GM21515 (cell line): ENCODE measurements around the gene SHISA6.

ENCODE experiments used
- ATAC-seq: cut with Tn5 transposase; IDR thresholded peaks from one replicate; pipeline ENCODE4 v1.9.1; 2021; ENCODE audit not compliant: unreplicated experiment

Gene SHISA6

DNA sequence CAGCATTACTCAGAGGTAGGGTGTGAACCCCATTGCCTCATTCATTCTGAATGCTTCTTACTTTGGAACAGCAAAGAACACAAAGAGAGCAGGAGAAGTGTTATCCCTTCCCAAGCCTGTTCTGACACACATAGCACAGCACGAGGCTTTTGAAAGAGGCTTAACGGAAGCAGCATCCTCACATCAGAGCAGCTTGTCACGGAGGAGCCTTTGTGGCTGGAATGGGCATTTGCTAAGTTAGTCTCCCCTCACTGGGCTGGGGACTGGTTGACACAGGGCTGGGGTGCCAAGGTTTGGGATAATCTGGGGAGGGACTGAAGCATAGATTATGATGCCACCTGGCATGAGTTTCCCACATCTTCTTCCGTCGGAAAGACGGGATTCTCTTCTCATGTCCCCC lies 189.7 kb downstream of the SHISA6 start:
- ATAC-seq: no peak

DNA sequence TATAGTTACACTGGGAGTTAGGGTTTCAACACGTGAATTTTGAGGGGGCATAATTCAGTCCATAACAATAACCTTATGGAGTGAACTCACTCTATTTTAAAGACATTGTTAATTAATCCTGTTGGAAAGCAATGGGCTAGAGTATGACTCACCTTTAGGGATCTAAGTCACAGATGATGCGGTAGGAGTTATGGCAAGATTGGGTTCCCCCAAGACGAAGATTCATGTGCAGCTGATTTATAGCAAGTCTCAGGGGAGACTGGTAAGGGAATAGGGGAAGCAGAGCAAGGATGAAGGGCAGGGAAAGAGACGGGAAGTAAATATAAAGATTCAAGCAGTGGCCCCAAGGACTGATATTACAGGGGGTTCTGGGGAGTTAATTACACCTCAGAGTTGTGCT lies 197.7 kb downstream of the SHISA6 start:
- no peak for ATAC-seq

DNA sequence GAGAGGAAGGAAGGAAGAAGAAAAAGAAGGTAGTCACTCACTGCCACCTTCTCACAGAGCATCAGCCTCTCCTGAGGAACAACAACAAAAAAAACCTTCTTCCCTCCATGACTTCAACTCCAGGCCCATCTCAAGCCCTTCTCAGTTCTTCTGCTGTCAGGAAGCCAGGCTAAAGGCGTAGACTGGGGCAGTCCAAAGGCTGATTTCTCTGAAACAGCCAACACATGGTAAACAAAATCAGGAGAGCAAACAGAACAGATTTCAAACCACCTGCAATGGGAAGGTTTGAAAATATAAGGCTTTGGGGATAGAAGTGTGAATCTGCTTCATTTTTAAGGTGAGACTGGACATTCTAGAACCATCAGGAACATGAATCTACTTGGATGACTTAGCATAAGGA lies 200.0 kb downstream of the SHISA6 start:
- ATAC-seq: no peak

DNA sequence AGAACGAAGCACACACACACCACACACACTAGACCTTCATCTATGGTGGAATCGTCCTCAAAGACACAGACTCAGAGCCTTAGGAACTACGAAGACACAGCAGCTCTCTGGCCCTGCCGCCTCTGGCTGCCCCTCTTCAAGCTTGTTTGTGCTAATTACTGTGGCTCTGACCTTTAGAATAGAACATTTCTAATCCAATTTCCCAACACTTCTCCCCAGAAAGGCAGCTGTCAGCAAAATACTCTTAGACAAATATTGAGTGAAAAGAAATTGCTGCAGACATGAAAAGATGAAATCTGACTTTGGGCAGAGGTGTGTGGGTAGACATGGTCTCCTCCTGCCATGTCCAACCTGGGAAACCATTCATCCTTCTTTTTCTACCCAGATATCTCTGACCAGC lies 205.3 kb downstream of the SHISA6 start:
- ATAC-seq: no peak

DNA sequence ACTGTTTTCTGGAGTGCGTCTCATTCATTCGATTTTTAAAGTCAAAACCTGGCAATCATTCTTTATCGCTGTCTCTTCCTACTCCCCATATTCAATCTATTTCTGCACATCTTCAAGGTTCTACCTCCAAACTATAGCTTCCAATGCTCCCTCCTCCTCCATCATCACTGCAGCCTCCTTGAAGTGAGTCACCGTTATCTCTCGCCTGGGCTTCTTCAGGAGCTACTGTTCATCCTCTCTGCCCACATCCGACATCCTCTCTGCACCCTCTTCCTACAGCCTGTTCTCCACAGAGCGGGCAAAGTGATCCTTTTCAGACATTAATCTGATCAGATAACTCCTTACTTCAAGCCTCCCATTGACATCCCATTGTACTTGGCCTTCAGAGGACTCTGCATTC lies 213.1 kb downstream of the SHISA6 start:
- ATAC-seq: no peak

DNA sequence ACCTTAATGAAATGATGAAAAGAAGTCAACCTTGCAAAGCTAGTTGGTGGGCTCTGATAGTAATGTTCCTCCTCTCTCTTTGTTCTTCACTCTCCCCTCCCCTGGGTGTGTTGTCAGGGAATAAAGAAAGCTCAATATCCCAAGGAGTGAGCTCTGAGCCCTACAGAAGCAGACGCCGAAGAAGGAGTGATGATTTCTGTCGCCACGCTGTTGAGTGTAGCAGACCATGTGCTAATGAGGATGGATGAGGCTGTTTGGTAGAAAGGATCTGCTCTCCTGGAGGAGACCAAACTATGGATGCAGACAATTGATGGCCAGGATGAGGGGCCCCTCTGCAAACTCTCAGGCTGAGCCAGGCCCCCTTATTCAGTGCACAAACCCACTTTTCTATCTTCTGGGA lies 217.3 kb downstream of the SHISA6 start:
- ATAC-seq: no peak

DNA sequence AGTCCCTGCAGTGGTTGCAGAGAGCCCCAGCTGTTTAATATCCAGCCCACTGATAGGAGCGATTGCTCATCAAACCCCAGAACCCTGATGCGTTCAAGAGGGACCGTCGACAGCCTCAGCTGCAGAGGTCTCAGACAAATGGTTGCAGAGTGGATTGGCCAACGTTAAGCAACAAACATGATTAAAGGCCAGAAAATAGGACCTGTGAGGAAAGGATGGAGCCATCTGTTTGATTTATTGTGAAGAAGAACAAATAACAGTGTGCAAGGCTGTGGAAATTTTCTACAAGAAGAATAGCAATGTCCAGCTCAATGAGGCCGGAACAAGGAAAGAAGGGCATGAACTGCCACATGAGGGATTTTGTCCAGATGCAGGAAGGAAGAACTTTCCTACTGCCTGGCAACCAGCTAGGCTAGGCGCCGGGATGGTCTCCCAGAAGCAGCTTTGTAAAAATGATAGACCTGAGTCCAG lies 218.9 kb downstream of the SHISA6 start:
- ATAC-seq: no peak

DNA sequence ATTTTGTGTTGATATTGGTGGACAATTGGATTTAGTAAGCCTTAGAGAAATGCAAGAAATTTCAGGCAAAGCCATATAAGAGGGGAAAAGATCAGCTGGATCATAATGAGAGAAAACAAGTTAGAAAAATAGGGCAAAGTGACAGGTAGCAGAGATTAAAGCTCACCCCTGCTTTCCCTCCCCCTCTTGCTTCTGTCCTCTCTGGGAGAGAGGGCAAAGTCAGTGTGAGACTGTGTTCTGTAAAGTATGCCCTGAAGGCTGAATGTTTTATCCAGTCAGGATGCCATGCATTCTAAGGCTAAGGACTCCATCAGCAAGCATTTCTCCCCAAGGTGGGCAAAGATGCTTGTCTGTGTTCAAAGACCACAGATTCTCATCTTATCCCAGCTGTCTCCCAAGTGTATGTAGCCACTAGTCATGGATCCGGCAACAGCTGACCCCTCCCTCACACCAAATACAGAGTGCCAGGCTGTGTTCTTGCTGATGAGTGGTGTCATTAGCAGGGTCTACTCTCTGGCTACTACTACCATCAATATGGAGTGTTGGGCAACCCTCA lies 221.1 kb downstream of the SHISA6 start:
- no peak for ATAC-seq

DNA sequence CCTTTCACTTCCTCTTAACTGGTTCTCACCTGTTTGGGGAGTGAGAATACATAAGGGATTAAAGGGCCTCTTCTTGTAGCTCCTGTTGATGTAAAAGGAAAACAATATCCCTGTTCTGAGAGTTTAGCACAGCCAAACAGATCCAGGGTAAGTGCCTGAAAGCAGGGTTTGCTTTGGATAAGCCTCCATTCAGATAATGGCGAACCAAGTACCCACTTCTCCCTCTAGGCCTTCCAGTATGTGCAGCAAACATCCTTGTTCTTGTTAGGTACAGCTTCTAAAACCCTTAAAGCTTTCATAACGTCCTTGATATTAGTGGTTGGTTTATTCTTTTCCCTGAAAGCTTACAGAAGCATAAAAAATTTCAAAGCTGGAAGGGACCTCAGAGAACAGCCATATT lies 226.6 kb downstream of the SHISA6 start:
- ATAC-seq: no peak

DNA sequence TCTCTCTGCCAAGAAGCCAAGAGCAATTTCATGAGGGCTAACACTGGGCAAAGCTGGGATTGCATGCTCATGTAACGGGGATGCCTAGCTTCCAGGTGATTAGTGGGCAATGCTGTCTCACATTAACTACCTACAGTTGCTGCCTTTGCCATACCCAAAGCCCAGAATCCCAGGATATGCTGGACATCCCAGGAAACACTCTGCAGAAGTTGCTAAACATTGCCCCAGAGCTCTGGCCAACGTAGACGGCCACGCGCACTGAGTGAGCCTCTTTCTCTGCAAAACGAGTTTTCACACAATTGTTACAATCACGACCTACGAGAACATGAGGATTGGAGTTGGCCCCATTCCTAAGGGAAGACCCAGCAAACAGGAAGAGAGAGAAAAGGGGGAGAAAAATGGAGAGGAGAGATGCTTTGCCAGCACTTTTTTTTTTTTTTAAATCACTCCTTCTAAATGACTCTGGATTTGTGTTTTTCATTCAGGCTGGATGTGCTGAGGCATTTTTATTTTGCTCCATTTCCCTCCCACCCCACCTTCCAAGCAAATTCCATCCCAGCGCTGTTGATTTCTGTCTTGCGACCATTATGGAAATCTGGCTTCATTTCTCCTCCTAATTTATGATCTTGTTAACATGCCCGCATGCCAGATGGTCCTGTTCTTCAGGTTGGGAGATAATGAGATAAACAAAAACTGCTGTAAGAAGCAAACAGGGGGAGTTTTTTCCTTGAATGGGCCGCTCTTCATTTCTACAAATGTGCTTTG lies 244.5 kb downstream of the SHISA6 start:
- ATAC-seq: no peak

DNA sequence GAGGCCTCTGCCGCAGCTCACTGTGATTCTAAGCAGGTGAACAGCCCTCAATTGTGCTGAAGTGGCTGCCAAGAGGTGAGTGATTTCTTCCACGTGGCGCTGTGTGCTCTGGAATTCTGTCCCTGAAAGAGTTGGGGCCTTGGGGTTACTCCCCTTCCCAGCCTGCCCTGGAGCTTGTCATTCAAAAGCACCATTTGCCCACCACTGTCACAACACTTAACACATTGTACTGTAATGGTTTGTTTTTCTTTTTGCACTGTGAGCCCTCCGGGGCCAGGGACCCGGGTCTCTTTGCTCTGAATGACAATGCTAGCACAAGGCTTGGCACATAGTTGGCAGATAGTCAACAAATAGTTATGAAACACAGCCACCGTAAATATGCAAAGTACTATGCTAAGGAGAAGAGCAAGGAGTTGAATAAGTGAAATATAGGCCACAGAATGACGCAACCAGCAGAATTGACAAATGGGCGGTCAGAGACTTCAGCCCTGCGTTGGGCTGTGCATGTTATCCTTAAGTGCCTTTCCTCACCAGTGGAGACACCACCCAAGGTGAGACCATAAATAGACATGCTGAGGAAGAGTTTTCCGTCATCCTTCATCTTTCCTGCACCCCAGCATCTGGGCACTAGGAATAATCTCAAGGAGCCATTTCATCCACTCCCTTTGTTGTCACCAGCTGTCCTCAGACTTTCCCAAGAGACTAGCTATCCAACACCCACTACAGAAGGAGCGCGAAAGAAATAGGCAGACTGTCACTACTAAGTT lies 245.3 kb downstream of the SHISA6 start:
- ATAC-seq: no peak

DNA sequence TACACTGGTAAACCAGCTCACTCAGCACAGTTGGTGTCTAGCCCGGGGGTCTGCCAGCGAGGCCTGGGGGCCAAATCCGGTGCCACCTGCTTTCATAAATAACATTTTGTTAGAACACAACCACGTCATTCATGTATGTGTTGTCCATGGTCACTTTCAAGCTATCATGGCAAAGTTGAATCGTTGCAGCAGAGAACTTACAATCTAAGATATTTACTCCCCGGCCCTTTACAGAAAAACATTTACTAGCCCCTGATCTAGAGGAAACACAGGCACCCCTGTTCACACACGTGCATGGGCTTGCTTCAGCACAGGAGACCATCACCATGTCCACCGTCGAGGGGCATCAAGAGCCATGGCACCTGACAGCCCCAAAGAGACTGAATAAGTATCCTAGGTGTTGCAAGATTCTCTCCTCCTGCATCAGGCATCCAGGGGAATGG lies 245.9 kb downstream of the SHISA6 start:
- ATAC-seq: no peak

DNA sequence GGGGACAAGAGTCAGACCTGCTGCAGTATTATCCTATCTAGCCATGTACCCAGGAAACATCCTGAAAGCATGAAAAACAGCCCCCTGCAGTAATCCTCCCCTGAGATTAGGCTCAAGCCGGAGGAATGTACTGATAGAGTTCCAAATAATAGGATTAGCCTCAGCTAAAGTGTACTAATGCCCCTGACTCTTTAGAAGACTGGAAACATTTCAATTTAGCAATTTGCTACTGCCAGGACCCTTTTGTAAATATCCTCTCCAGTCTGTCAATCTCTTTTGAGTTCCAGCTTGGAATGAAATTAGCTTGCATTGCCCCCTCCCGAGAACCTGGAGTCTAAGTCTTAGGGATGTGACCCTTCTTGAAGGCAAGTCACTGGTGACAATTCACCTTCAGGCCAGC lies 246.5 kb downstream of the SHISA6 start:
- ATAC-seq: no peak

DNA sequence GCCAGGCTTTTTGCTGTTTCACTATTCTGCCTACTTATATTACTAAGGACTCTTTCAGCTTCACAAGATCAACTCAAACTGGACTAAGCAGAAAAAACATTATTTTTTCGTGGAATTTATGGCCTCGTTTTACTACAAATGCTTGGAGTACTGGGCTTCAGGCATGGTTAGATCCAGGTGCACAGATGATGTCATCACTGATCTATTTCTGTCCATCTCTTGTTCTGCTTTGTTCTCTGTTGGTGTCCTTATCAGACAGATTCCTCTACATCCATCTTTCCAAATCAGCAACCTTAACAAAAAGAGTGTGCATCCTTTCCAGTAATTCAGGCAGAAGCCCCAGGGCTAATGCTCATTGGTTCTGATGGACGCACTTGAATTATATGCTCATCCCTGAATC lies 247.4 kb downstream of the SHISA6 start:
- ATAC-seq: no peak

DNA sequence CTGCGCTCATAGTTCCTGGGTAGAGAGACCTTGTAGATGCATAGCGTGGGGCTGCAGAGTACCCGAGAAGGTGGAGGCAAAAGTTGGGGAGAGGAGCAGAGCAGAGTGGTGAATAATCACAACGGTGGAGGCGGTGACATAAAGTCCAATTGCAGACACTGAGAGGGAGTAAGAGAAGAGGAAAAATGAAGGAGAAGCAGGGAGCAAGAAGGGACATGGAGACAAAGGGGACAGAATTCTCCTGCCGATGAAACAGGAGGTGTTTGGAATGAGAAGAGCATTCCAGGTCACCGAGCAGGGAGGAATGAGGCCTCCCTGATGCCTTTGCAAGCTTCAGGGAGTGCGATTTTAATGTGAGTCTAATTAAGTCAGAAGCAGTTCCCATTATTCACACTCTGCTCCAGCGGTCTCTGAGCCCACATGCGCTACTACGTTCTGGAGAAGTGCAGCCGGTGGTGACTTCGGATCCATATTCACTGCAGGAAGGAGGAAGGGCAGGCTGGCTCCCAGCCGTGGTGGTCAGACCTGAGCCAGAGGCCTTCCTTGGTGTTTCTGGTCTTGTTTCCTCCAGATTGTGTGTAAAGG lies 249.2 kb downstream of the SHISA6 start:
- no peak for ATAC-seq

DNA sequence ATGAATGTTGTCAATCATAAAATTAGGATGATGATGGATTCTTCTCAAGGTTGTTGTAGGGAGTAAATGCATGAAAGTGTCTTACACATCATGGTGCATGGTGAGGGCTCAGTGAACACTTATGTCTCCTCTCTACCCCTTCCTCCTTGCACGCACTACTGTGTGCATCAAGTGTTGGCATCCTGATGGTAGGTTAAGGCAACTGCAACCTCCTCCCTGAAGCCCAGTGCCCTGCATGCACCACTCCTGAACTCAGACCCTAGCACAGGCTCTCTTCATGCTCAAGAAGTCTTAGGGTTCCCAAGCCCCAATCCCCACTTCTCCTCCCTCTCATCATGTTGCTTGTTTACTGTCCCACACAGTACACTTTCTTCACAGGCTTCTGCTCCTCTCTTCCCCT lies 251.5 kb downstream of the SHISA6 start:
- no peak for ATAC-seq

DNA sequence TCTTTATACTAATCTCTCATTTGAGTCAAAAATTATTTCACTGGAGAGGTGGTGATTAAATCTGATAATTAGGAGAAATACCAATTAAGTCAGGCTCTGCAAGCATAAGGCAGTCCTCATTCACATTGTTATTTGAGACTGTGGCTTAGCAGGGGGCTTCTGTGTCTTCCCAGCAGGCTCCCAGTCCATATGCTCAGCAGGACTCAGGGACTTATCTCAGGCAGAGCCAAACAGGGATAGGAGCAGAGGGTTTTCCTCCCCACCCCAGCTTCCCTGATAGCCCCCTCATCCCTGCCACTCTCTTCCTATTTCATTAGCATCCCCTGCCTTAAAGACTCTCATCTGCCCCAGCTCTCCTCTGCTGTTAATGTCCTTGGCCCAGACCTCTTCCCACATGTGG lies 252.9 kb downstream of the SHISA6 start:
- ATAC-seq: no peak

DNA sequence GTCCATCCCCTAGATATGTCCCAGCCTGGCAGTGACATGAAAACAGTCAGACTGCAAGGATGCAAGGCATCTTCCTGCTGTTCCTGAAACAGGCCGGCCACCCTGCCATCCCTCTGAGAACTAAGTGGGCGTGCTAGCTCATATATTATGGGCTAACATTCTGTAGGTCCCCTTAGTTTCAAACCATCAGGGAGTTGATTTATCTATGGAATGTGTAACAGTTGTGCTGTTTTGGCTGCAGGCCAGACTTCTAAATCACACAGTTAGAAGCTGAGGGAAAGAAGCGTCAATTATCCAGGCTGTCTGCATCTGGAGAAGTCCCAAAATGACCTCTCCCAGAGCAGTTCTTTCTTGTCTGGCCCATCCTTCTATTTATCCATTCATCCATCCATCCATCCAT lies 254.6 kb downstream of the SHISA6 start:
- no peak for ATAC-seq

DNA sequence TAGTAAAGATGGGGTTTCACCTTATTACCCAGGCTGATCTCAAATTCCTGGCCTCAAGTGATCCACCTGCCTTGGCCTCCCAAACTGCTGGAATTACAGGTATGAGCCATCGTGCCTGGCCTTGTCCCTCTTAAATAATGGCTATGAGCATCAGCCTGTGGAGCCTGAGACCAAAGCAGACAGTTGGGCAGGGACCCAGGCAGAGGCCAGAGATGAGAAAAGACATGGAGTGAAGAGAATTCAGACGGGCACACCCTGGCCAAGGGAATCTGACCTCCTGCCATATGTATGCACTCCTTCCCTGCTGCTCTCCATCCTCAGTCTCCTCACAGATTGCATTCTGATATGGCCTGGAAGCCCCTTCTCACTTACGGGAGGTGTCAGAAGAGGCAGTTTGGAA lies 258.9 kb downstream of the SHISA6 start:
- no peak for ATAC-seq

DNA sequence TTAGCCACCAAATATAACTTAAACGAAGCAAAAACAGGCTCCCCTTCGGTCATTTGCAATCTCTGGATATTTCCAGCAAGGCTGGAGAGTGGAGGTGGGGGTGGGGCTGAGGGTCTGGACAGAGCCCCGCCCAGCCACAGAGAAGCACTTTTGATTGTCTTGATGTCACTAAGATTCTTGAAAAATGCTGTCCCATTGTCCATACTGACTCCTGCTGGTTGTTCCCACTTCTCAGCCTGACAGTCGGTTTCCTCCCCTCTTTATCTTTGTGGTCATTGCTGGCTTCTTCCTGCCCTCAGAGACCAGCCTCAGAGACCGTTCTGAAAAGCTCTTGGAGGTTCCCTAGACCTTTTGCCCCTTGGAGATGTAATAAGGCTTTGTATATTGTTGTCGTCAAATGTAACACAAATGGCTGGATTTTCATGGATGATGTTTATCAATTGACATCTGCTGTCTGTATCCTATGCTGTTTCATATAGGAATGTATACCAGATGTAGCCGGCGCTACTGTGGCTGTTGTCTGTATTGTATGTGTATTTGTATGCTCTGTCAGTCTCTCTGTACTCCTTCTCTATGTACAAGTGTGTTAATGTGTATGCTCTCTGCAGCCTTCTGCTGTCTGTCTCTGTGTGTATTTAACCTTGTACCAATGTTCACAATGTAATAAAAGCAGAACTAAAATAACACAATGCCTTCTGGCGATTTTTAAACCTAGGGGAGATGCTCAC lies 262.5 kb downstream of the SHISA6 start:
- ATAC-seq: no peak

DNA sequence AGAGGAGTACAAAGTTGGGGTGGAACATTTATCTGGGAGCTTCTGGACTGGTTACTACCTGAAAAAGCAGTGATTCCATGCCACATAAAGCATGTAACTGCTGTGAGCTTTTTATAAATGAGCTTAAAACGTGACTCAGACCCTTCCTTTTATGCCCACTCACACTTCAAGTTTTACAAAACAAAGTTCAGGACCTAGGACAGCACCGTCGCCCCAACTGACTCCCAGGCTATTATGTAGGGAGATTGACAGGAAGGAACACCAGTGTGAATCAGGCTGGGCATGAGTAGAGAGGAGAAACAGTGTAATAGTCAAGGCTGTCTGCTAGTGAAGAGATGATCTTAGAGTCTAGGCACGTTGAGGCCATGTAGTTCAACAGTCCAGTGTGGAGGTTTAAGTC lies 265.6 kb downstream of the SHISA6 start:
- ATAC-seq: no peak
